Measurements from ENCODE around the gene MSH5. TPM values are rescaled to one million over a fixed set of nuclear protein-coding genes. Genes with fewer than 3 reads are reported as not detected.
"Not testable (repeated sequence)": the region's sequence is repeated elsewhere in the genome, so short reads cannot be mapped to it uniquely, and the experiment has no call there.

The MSH5 gene
- total RNA-seq, 1 donor from 2014 or later = 1.8 TPM

DNA sequence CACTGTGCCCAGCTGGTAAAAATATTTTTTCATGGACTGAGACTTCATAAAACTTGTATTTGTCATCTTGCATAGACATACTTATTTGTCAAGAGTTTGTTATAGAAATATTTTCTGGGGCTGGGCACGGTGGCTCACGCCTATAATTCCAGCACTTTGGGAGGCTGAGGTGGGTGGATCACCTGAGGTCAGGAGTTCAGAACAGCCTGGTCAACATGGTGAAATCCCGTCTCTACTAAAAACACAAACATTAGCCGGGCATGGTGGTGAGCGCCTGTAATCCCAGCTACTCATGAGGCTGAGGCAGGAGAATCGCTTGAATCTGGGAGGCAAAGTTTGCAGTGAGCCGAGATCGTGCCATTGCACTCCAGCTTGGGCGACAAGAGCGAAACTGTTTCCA is 68.8 kb downstream of the MSH5 start:
- DNase-seq; ATAC-seq (ENCODE audit: poor library complexity); intact Hi-C loops (cut with DNase I): not testable (repeated sequence)

- intact Hi-C loops (cut with DNase I) = no loop called here
- DNase-seq (no peak), ATAC-seq (ENCODE audit: poor library complexity) (no peak)
Observed at GRCh38 chr6:31811645-31812044, 71.8 kb downstream of the MSH5 start.

Small RNA genes within 50 kb of the gene (microRNA-seq; reads per million reads assigned to microRNA genes)
- gene MIR4646 = 0.97 reads per million

Other genes starting within 250 kb of the MSH5 start
- gene MICB, start 241.9 kb upstream of the MSH5 start, total RNA-seq = 1.3 TPM
- gene MCCD1, start 211.0 kb upstream of the MSH5 start, total RNA-seq = not detected
- gene DDX39B, start 198.0 kb upstream of the MSH5 start, total RNA-seq = 145 TPM
- gene ATP6V1G2, start 193.4 kb upstream of the MSH5 start, total RNA-seq = 2.3 TPM
- gene NFKBIL1, start 192.4 kb upstream of the MSH5 start, total RNA-seq = 9.2 TPM
- gene LTA, start 167.7 kb upstream of the MSH5 start, total RNA-seq = not detected
- 0.59 TPM for gene TNF, start 164.4 kb upstream of the MSH5 start, total RNA-seq
- not detected for gene LTB, start 157.6 kb upstream of the MSH5 start, total RNA-seq
- gene LST1, start 153.7 kb upstream of the MSH5 start, total RNA-seq = 5.5 TPM
- gene NCR3, start 147.0 kb upstream of the MSH5 start, total RNA-seq = not detected
- 17.7 TPM for gene AIF1, start 124.8 kb upstream of the MSH5 start, total RNA-seq
- 69.1 TPM for gene PRRC2A, start 119.3 kb upstream of the MSH5 start, total RNA-seq
- 253 TPM for gene BAG6, start 87.3 kb upstream of the MSH5 start, total RNA-seq
- gene APOM, start 84.1 kb upstream of the MSH5 start, total RNA-seq = 1.9 TPM
- gene C6orf47, start 79.2 kb upstream of the MSH5 start, total RNA-seq = 16.5 TPM
- gene GPANK1, start 75.0 kb upstream of the MSH5 start, total RNA-seq = 19.2 TPM
- 95.1 TPM for gene CSNK2B, start 73.9 kb upstream of the MSH5 start, total RNA-seq
- gene LY6G5B, start 70.0 kb upstream of the MSH5 start, total RNA-seq = 2.8 TPM
- gene LY6G5C, start 58.9 kb upstream of the MSH5 start, total RNA-seq = 1.3 TPM
- 27.9 TPM for gene ABHD16A, start 36.7 kb upstream of the MSH5 start, total RNA-seq
- gene LY6G6F, start 33.1 kb upstream of the MSH5 start, total RNA-seq = not detected
- not detected for gene LY6G6D, start 24.7 kb upstream of the MSH5 start, total RNA-seq
- gene LY6G6C, start 18.3 kb upstream of the MSH5 start, total RNA-seq = not detected
- gene MPIG6B, start 16.6 kb upstream of the MSH5 start, total RNA-seq = 0.13 TPM
- gene DDAH2, start 10.7 kb upstream of the MSH5 start, total RNA-seq = 32.9 TPM
- 86.8 TPM for gene CLIC1, start 3.5 kb upstream of the MSH5 start, total RNA-seq
- 0.86 TPM for gene SAPCD1, start 22.7 kb downstream of the MSH5 start, total RNA-seq
- gene VWA7, start 37.3 kb downstream of the MSH5 start, total RNA-seq = 9.5 TPM
- 22.1 TPM for gene VARS1, start 55.7 kb downstream of the MSH5 start, total RNA-seq
- 23.0 TPM for gene LSM2, start 67.0 kb downstream of the MSH5 start, total RNA-seq
- gene HSPA1L, start 75.3 kb downstream of the MSH5 start, total RNA-seq = 2.0 TPM
- 324 TPM for gene HSPA1A, start 75.5 kb downstream of the MSH5 start, total RNA-seq
- 236 TPM for gene HSPA1B, start 87.7 kb downstream of the MSH5 start, total RNA-seq
- 24.1 TPM for gene NEU1, start 122.8 kb downstream of the MSH5 start, total RNA-seq
- not detected for gene SLC44A4, start 139.0 kb downstream of the MSH5 start, total RNA-seq
- gene EHMT2, start 157.7 kb downstream of the MSH5 start, total RNA-seq = 15.5 TPM
- gene ZBTB12, start 162.1 kb downstream of the MSH5 start, total RNA-seq = 3.1 TPM
- gene C2, start 187.7 kb downstream of the MSH5 start, total RNA-seq = 7.6 TPM
- 5.5 TPM for gene CFB, start 206.1 kb downstream of the MSH5 start, total RNA-seq
- gene NELFE, start 219.0 kb downstream of the MSH5 start, total RNA-seq = 39.6 TPM
- 33.6 TPM for gene SKIC2, start 219.2 kb downstream of the MSH5 start, total RNA-seq
- 7.5 TPM for gene DXO, start 232.1 kb downstream of the MSH5 start, total RNA-seq
- 61.5 TPM for gene C4A, start 242.1 kb downstream of the MSH5 start, total RNA-seq

All from Right ventricle myocardium superior (tissue), 1 donor.